Kidney (tissue), 14 donors: ENCODE data around the gene SNTG2. TPM values are rescaled to one million over a fixed set of nuclear protein-coding genes. Genes with fewer than 3 reads are reported as not detected.

Source experiments
- DNase-seq, 5 donors: peaks; one replicate each; pipeline ENCODE4 v3.0.0-alpha.2; 2013 to 2020
- FAIRE-seq: peaks from 2 replicates; lab custom pipeline; 2012; peaks lifted over from hg19 to GRCh38; lab: Jason Lieb, UNC
- H3K27ac ChIP-seq, 2 donors: one replicate each; pipeline ENCODE4 v1.7.0; 2013; ENCODE audit warnings: low read depth in 2 of 2, low read length in 2 of 2, inconsistent platforms in 1 of 2
- H3K27me3 ChIP-seq: one replicate; pipeline ENCODE4 v1.7.1; 2013; ENCODE audit warnings: low read length, inconsistent platforms; ENCODE audit not compliant: control insufficient read depth, insufficient read depth
- H3K36me3 ChIP-seq, 3 donors: one replicate each; pipeline versions ENCODE4 v1.7.0 to v1.7.1; 2013; ENCODE audit warnings: low read length in 3 of 3, control low read depth in 1 of 3, inconsistent platforms in 1 of 3; ENCODE audit not compliant: insufficient read depth in 3 of 3, control insufficient read depth in 2 of 3
- H3K4me1 ChIP-seq, 3 donors: one replicate each; pipeline versions ENCODE4 v1.7.0 to v1.7.1; 2013; ENCODE audit warnings: low read length in 3 of 3, inconsistent platforms in 1 of 3, low read depth in 1 of 3; ENCODE audit not compliant: control insufficient read depth in 2 of 3, insufficient read depth in 2 of 3
- H3K4me3 ChIP-seq, 3 donors: one replicate each; pipeline versions ENCODE4 v1.7.0 to v1.8.1; 2013; ENCODE audit warnings: low read length in 3 of 3, control low read depth in 1 of 3, inconsistent platforms in 1 of 3
- H3K9ac ChIP-seq, 3 donors: one replicate each; pipeline versions ENCODE4 v1.7.0 to v1.7.1; 2013; ENCODE audit warnings: low read length in 3 of 3, control low read depth in 1 of 3, inconsistent platforms in 1 of 3
- H3K9me3 ChIP-seq, 3 donors: one replicate each; pipeline versions ENCODE4 v1.7.0 to v1.7.1; 2013; ENCODE audit warnings: low read length in 3 of 3, control low read depth in 1 of 3, inconsistent platforms in 1 of 3; ENCODE audit not compliant: control insufficient read depth in 2 of 3, insufficient read depth in 1 of 3
- CTCF ChIP-seq: IDR thresholded peaks from 3 replicates; pipeline ENCODE4 v1.5.1; 2012; ENCODE audit warnings: mild to moderate bottlenecking, moderate library complexity, borderline replicate concordance; ENCODE audit not compliant: insufficient read depth; ENCODE audit errors: extremely low read depth
- intact Hi-C: fragments of 100-400 bp; cut with DNase I; formaldehyde crosslinking; loops from one replicate; pipeline ENCODE4 v1.11.1; 2022
- polyA plus RNA-seq: library from polyadenylated mRNA; stranded (reverse); fragments of 350-450 nt; fragmentation: Illumina TruSeq; extraction: RNeasy Lipid Tissue Mini Kit (QIAGEN cat#74804); gene quantifications from one replicate; pipeline ENCODE4 v1.2.3, GENCODE V29; 2014; ENCODE audit warnings: low read depth, low replicate concordance; ENCODE audit not compliant: insufficient read depth
- total RNA-seq: library from RNA; stranded (reverse); fragmentation: NEBNext Ultra II Directional; extraction: Animal tissue kit (Norgen Biotek cat#: 25700); gene quantifications from one replicate; pipeline ENCODE4 v1.2.1, GENCODE V29; 2021
- donor health status: control.
- donor health status: control.
- donor health status: control.
- donor health status: control.
- donor health status: control.
- donor health status: DM: yes; HTN: yes; CAD: no.
- donor health status: Normal renal cell carcinoma (clear cell type).

The SNTG2 gene
- total and polyA plus RNA-seq, 2 donors from 2014 or later = 2.2 TPM; not detected in 1

GRCh38 chr2:1403565-1403964, 452.9 kb downstream of the SNTG2 start:
- H3K27ac ChIP-seq = no peak overlapping the region
- H3K27me3 ChIP-seq = no peaks in the 10 kb centered on the region
- DNase-seq (peak in 1 of 5 donors; percentile 50), FAIRE-seq (no peak)
- H3K36me3 ChIP-seq = no peaks in the 10 kb centered on the region
- intact Hi-C loops = no loop called here
- H3K4me1 ChIP-seq = no peaks in the 10 kb centered on the region
- H3K9ac ChIP-seq = no peak overlapping the region
- TF ChIP-seq CTCF = no peak
- no peak overlapping the region for H3K4me3 ChIP-seq
- no peaks in the 10 kb centered on the region for H3K9me3 ChIP-seq

GRCh38 chr2:1405124-1405523, 454.5 kb downstream of the SNTG2 start:
- H3K4me1 ChIP-seq = no peaks in the 10 kb centered on the region
- H3K27me3 ChIP-seq = no peaks in the 10 kb centered on the region
- no peak overlapping the region for H3K4me3 ChIP-seq
- intact Hi-C loops = no loop called here
- no peaks in the 10 kb centered on the region for H3K9me3 ChIP-seq
- no peak overlapping the region for H3K9ac ChIP-seq
- no peaks in the 10 kb centered on the region for H3K36me3 ChIP-seq
- TF ChIP-seq CTCF = no peak
- DNase-seq (no peak), FAIRE-seq (no peak)
- H3K27ac ChIP-seq = no peak overlapping the region

DNA sequence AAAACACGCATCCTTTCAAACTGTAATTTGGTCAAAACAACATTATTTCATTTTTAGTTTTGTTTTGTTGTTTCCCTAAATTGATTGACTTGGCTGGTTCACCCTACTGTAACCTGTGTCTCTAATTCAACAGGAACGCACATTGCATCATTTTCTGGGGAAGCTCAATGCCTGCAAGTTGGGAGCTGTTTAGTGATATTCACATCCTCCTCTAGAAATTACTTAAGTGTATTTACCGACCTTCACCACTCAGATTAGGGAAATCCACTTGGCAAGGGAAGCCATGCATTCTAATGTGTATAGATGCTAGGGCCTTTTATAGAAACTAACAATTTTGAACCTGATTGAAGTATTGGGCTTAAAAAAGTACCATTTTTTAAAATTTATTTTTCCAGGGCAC, 455.3 kb downstream of the SNTG2 start:
- DNase-seq (no peak), FAIRE-seq (no peak)
- H3K4me3 ChIP-seq = no peak overlapping the region
- H3K36me3 ChIP-seq = no peaks in the 10 kb centered on the region
- no peak overlapping the region for H3K9ac ChIP-seq
- H3K9me3 ChIP-seq = no peaks in the 10 kb centered on the region
- no peaks in the 10 kb centered on the region for H3K4me1 ChIP-seq
- no peaks in the 10 kb centered on the region for H3K27me3 ChIP-seq
- intact Hi-C loops = no loop called here
- TF ChIP-seq CTCF = no peak
- H3K27ac ChIP-seq = no peak overlapping the region

DNA sequence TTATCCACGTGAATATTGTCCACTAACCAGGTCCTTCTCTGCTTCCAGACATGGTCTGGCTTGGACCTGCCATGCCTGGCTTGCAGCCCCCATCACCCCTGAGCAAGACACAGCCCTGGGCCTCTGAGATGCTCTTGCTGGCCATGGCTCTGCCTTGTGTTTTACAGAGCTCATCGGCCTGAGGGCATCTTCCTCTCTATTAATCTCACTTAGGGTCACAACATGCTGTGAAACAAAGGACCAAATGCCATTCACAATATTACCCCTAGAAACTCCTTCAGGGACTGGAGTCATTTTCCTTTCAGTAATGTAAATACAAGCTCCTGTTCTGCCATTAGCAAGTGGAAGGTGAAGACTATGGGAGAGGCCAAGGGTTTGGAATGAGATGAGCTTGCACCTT, 455.8 kb downstream of the SNTG2 start:
- FAIRE-seq (no peak), DNase-seq (peak in 1 of 5 donors; percentile 32)
- Histone ChIP-seq H3K9me3 (no peaks in the 10 kb centered on the region), H3K9ac (no peak overlapping the region), H3K4me1 (no peaks in the 10 kb centered on the region), H3K36me3 (no peaks in the 10 kb centered on the region), H3K27me3 (no peaks in the 10 kb centered on the region), H3K27ac (no peak overlapping the region), H3K4me3 (no peak overlapping the region)
- no peak for TF ChIP-seq CTCF
- intact Hi-C loops = no loop called here
